ENCODE measurements around the gene WAC.

DNA sequence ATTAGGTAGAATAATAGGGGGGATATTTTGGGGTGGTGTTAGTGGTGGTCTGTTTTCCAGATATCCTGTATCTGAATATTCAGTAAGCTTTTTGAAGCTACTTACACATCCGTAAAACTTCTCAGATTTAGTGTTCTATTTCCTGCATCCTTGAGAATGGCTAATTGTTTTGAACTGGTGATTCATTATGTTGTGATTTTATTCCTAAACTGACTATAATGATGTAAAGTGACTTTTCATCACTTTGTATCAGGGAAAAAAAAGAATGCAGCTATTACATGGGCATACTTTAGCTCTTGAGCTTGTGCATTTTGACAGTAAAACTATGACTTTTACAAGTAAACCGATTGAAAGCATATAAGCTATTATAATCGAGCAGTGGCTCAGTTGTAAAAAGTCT lies 18.2 kb downstream of the WAC start:
- TF ChIP-seq FOSL1 (tag; conservative IDR thresholded peaks at IDR 0.05) (no peak), NFE2L1 (tag; IDR thresholded peaks at IDR 0.05; ENCODE audit: borderline replicate concordance, low read depth) (no peak), ZNF217 (CRISPR knock-in tag; IDR thresholded peaks at IDR 0.05) (no peak), POLR2A (conservative IDR thresholded peaks at IDR 0.05) (no peak), TBL1XR1 (IDR thresholded peaks at IDR 0.05; ENCODE audit: low read length in 2 of 2) (no peak), RCOR1 (IDR thresholded peaks at IDR 0.05; ENCODE audit: borderline replicate concordance in 1 of 2, low read depth in 2 of 2, low read length in 2 of 2) (no peak), HDAC6 (IDR thresholded peaks at IDR 0.05; ENCODE audit: low read depth, low read length) (no peak), ATF7 (IDR thresholded peaks at IDR 0.05) (no peak), FOS (IDR thresholded peaks at IDR 0.05; ENCODE audit: extremely low read depth, insufficient read length) (no peak)
- TF ChIP-seq, protein P1, sequence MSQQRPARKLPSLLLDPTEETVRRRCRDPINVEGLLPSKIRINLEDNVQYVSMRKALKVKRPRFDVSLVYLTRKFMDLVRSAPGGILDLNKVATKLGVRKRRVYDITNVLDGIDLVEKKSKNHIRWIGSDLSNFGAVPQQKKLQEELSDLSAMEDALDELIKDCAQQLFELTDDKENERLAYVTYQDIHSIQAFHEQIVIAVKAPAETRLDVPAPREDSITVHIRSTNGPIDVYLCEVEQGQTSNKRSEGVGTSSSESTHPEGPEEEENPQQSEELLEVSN (IDR thresholded peaks at IDR 0.05; ENCODE audit: borderline replicate concordance in 1 of 2, extremely low read depth in 1 of 2, insufficient read depth in 1 of 2, insufficient read length in 1 of 2, low read depth in 1 of 2, low read length in 1 of 2, poor library complexity in 1 of 2, severe bottlenecking in 1 of 2): no peak
- TF ChIP-seq, protein P2, sequence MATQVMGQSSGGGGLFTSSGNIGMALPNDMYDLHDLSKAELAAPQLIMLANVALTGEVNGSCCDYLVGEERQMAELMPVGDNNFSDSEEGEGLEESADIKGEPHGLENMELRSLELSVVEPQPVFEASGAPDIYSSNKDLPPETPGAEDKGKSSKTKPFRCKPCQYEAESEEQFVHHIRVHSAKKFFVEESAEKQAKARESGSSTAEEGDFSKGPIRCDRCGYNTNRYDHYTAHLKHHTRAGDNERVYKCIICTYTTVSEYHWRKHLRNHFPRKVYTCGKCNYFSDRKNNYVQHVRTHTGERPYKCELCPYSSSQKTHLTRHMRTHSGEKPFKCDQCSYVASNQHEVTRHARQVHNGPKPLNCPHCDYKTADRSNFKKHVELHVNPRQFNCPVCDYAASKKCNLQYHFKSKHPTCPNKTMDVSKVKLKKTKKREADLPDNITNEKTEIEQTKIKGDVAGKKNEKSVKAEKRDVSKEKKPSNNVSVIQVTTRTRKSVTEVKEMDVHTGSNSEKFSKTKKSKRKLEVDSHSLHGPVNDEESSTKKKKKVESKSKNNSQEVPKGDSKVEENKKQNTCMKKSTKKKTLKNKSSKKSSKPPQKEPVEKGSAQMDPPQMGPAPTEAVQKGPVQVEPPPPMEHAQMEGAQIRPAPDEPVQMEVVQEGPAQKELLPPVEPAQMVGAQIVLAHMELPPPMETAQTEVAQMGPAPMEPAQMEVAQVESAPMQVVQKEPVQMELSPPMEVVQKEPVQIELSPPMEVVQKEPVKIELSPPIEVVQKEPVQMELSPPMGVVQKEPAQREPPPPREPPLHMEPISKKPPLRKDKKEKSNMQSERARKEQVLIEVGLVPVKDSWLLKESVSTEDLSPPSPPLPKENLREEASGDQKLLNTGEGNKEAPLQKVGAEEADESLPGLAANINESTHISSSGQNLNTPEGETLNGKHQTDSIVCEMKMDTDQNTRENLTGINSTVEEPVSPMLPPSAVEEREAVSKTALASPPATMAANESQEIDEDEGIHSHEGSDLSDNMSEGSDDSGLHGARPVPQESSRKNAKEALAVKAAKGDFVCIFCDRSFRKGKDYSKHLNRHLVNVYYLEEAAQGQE (IDR thresholded peaks at IDR 0.05; ENCODE audit: borderline replicate concordance): no peak
- TF ChIP-seq, protein P2 (CRISPR knock-in tag; IDR thresholded peaks at IDR 0.05; ENCODE audit: low read depth): no peak
- TF ChIP-seq, protein P3, sequence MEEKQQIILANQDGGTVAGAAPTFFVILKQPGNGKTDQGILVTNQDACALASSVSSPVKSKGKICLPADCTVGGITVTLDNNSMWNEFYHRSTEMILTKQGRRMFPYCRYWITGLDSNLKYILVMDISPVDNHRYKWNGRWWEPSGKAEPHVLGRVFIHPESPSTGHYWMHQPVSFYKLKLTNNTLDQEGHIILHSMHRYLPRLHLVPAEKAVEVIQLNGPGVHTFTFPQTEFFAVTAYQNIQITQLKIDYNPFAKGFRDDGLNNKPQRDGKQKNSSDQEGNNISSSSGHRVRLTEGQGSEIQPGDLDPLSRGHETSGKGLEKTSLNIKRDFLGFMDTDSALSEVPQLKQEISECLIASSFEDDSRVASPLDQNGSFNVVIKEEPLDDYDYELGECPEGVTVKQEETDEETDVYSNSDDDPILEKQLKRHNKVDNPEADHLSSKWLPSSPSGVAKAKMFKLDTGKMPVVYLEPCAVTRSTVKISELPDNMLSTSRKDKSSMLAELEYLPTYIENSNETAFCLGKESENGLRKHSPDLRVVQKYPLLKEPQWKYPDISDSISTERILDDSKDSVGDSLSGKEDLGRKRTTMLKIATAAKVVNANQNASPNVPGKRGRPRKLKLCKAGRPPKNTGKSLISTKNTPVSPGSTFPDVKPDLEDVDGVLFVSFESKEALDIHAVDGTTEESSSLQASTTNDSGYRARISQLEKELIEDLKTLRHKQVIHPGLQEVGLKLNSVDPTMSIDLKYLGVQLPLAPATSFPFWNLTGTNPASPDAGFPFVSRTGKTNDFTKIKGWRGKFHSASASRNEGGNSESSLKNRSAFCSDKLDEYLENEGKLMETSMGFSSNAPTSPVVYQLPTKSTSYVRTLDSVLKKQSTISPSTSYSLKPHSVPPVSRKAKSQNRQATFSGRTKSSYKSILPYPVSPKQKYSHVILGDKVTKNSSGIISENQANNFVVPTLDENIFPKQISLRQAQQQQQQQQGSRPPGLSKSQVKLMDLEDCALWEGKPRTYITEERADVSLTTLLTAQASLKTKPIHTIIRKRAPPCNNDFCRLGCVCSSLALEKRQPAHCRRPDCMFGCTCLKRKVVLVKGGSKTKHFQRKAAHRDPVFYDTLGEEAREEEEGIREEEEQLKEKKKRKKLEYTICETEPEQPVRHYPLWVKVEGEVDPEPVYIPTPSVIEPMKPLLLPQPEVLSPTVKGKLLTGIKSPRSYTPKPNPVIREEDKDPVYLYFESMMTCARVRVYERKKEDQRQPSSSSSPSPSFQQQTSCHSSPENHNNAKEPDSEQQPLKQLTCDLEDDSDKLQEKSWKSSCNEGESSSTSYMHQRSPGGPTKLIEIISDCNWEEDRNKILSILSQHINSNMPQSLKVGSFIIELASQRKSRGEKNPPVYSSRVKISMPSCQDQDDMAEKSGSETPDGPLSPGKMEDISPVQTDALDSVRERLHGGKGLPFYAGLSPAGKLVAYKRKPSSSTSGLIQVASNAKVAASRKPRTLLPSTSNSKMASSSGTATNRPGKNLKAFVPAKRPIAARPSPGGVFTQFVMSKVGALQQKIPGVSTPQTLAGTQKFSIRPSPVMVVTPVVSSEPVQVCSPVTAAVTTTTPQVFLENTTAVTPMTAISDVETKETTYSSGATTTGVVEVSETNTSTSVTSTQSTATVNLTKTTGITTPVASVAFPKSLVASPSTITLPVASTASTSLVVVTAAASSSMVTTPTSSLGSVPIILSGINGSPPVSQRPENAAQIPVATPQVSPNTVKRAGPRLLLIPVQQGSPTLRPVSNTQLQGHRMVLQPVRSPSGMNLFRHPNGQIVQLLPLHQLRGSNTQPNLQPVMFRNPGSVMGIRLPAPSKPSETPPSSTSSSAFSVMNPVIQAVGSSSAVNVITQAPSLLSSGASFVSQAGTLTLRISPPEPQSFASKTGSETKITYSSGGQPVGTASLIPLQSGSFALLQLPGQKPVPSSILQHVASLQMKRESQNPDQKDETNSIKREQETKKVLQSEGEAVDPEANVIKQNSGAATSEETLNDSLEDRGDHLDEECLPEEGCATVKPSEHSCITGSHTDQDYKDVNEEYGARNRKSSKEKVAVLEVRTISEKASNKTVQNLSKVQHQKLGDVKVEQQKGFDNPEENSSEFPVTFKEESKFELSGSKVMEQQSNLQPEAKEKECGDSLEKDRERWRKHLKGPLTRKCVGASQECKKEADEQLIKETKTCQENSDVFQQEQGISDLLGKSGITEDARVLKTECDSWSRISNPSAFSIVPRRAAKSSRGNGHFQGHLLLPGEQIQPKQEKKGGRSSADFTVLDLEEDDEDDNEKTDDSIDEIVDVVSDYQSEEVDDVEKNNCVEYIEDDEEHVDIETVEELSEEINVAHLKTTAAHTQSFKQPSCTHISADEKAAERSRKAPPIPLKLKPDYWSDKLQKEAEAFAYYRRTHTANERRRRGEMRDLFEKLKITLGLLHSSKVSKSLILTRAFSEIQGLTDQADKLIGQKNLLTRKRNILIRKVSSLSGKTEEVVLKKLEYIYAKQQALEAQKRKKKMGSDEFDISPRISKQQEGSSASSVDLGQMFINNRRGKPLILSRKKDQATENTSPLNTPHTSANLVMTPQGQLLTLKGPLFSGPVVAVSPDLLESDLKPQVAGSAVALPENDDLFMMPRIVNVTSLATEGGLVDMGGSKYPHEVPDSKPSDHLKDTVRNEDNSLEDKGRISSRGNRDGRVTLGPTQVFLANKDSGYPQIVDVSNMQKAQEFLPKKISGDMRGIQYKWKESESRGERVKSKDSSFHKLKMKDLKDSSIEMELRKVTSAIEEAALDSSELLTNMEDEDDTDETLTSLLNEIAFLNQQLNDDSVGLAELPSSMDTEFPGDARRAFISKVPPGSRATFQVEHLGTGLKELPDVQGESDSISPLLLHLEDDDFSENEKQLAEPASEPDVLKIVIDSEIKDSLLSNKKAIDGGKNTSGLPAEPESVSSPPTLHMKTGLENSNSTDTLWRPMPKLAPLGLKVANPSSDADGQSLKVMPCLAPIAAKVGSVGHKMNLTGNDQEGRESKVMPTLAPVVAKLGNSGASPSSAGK (IDR thresholded peaks at IDR 0.05): no peak

All from K562 (cell line).